Stimulated activated CD4-positive, alpha-beta T cell treated with anti-CD3 and anti-CD28 coated beads, Interleukin-1b, Interleukin-23, amount 100 ng/mL, for 24 hours (primary cell): ENCODE measurements around the gene RBFOX2.
"Not testable (repeated sequence)": the region's sequence is repeated elsewhere in the genome, so short reads cannot be mapped to it uniquely, and the experiment has no call there.

Source experiments
- DNase-seq, 4 experiments: peaks; one replicate each; pipeline ENCODE4 v3.0.0-alpha.2; 2020; ENCODE audit warnings: low read depth in 4 of 4, low spot score in 1 of 4

The RBFOX2 gene

DNA sequence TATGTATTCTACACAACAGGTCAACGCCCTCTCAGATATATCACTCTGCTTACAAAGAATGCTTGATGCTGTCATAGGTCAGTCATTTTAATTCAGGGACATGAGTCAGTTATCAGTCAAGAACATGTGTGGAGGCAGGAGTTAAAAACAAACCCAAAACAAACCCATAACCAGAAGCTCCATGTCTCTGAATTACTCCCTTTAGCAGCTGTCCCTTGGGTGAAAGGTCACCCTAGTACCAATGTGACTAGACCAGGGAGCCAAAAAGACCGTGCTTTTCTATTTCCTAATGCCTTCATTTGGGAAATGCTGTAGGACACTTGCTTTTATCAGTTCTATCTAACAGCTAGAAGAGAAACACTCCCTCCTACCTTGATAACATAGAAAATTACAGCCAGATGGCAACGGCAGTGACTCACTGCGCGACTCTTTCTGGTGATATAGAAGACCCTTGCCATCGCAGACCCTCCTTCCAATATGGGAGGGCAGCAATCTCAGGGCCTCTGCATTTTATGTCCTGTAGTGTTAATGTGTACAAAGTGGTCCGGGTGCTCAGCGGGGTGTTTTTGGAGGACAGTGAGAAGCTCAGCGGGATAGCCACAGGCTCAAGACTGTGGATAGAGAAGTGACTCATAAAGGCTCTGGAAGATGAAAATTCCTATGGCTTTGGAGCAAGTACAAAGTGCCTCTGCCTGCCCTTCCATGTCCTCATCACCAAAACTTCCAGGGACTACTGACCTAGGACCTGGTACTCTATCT lies 286.1 kb downstream of the RBFOX2 start:
- no peak for DNase-seq

DNA sequence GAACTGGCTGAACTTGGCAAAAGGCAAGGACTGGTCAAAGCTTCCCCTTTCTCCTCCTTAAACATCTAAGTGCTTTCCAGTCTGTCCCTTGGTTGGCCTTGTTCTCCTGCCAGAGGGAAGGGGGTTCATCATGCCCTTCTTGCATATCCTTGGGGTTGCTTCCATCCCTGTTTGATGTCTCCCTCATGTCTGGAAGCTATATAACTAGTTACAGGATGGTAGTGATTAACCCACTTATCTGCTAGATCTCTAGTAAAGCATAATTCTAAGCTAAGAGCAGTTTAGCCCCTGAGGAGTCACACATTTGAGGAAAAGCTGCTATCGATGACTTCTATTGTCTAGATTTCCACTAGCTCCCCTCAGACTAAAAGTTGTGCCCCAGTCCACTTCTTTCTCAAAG lies 288.0 kb downstream of the RBFOX2 start:
- no peak for DNase-seq

- no peak for DNase-seq
Measured at GRCh38 chr22:35739931-35740380, 288.7 kb downstream of the RBFOX2 start.

- no peak for DNase-seq
Measured at GRCh38 chr22:35739076-35739930, 289.3 kb downstream of the RBFOX2 start.

DNA sequence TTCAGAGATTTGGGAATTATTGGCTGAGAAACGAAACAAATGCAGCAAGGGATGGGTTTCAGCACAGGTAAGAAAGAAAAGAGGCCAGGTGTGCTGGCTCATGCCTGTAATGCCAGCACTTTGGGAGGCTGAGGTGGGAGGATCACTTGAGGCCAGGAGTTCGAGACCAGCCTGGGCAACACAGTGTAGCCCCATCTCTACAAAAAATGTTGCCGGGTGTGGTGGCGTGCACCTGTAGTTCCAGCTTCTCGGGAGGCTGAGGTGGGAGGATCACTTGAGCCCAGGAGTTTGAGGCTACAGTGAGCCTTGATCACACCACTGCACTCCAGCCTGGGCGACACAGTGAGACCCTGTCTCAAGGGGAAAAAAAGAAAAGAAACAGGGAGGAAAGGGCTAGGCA lies 290.7 kb downstream of the RBFOX2 start:
- DNase-seq: not testable (repeated sequence)

GRCh38 chr22:35736701-35737100 lies 291.9 kb downstream of the RBFOX2 start:
- no peak for DNase-seq

DNA sequence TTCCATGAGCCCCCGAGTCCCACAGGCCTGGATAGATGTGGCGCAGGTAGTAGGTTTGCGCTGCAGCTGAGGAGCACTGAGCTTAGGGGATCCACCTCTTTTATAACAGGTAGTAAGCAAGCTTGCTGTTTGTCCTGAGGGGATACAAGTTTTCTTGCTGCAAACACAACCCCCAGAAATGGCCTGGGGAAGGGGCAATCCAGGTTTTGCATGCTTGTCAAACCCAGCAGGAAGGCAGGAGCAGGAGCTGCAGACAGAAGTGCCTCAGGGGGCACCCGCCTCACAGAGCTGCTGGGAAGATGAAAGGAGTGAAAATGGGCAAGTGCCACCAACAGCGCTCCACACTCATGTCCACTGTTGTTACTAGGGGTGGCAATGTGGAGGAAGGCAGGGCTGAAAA lies 292.5 kb downstream of the RBFOX2 start:
- no peak for DNase-seq

GRCh38 chr22:35735542-35735941 lies 293.1 kb downstream of the RBFOX2 start:
- DNase-seq: no peak

DNA sequence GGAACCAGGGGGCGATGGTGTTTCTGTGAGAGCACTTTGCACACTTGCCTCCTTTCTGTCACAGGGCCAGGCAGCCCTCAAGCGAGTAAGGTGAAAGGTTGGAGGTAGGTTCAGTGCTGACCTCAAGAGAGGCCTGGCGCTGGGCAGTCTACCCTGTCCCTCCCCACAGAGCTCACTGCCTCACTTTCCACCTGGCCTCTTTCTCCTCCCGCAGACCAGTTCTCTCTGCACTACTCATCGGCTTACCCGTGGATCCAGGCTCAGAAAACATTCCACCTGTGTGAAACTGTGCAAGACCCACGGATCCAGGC lies 294.2 kb downstream of the RBFOX2 start:
- DNase-seq: no peak

GRCh38 chr22:35733791-35734516 lies 294.7 kb downstream of the RBFOX2 start:
- no peak for DNase-seq

DNA sequence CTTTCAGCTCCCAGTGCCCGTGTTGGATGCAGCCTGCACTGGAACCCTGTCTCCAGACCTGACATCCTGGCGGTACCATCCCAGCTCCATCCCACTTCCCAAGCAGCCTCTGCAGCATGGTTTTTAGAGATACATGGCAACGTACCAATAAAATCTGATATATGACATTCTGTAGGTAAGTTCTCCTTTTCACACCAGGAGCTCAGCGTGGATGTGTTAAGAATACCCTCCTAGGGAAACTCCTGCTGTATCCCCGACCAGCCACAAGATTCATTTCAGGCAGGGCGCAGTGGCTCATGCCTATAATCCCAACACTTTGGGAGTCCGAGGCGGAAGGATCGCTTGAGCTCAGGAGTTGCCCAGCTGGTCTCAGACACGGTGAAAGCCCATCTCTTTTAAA lies 295.6 kb downstream of the RBFOX2 start:
- DNase-seq: no peak

DNA sequence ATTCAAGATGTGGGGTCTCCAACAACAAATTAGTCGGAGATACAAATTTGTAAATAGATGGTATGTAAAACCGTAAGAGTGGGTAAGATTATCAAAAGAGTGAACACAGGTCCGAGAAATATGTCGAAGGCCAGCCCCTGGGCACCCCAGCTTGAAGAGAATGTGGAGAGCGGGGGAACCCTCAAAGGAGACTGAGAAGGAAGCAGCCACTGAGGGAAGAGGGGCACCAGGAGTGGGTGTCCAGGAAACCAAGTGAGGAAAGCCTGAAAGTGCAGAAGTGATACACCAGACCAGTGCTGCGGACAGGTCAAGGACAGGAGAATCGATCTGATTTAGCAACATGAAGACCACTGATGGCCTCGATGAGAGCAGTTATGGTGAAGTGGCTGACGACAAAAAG lies 296.5 kb downstream of the RBFOX2 start:
- no peak for DNase-seq

GRCh38 chr22:35731321-35731720 lies 297.3 kb downstream of the RBFOX2 start:
- DNase-seq: no peak

DNA sequence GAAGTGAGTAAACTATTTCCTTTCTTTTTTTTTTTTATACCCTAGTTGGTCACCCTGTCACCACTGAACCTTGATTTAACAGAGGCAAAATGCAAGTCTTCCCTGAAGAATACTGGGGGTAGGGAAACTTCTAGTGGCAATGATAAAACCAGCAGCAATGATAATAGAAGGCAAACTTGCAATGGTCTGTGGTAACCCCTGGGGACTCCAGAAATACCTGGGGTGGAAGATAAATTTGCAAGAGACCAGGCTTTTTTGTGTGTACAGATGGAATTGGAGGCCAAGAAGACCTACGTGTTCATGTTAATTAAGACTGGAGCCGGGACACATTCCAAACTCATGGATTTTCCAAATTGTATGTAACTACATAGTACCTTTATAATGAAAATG lies 299.3 kb downstream of the RBFOX2 start:
- DNase-seq: no peak

GRCh38 chr22:35728639-35729308 lies 299.9 kb downstream of the RBFOX2 start:
- no peak for DNase-seq

DNA sequence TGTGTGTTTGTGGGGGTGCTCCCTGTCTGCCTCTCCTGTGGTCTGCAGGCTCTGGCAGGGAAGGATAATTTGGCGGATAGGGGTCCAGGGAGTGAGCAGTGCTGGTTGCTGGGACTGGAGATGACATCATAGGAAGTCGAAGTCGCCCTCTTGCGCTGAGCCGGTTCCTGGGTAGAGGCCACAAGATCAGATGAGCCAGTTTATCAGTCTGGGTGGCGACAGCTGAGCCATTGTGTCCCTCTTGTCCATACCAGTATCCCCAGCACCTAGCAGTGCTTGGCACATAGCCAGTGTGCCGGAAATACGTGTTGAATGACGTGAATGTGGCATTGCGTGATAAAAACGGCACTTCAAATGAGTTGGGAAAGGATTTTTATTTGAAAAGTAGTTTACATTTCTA lies 301.2 kb downstream of the RBFOX2 start:
- DNase-seq: no peak

DNA sequence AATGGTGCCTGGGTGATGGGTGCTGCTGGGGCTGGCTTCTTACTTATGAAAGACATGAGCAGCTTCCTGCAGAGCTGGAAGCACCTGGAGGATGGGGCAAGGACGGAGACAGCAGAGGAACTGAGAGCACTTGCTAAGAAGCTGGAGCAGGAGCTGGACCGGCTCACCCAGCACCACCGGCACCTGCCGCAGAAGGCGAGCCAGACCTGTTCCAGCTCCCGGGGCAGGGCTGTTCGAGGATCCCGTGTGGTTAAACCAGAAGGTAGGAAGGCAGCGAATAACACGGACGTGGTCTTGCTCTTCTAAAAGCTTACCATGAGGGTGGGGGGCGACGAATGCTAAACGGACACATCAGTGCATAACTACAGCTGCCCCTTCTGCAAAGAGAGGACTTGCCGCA lies 301.7 kb downstream of the RBFOX2 start:
- no peak for DNase-seq

DNA sequence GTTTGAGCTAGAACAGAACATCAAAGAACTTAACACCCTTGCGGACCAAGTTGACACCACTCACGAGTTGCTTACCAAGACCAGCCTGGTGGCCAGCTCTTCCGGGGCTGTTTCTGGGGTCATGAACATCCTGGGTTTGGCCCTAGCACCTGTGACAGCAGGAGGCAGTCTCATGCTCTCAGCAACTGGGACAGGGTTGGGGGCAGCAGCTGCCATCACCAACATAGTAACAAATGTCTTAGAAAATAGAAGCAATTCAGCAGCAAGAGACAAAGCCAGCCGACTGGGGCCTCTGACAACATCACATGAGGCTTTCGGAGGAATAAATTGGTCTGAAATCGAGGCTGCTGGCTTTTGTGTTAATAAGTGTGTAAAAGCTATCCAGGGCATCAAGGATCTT lies 302.2 kb downstream of the RBFOX2 start:
- no peak for DNase-seq

- DNase-seq: no peak
Measured at GRCh38 chr22:35725521-35725920, 303.1 kb downstream of the RBFOX2 start.

DNA sequence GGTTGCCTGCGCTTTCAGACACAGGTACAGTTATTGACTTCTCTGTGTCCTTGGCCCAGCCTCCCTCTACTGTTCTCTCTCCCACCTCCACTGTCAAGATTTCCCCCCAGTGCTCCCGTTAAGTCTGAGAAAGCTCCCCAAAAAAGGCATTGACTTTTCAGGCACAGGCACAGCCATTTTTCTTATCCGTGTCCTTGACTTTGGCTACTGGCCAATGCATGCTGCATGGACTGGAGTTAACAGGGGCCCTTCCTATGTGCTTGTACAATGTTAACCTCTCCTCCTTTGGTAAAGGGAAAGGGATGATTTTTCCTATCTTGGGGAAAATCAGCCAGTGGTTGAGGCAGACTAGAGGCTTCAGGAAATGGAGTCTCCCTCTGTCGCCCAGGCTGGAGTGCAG lies 306.7 kb downstream of the RBFOX2 start:
- no peak for DNase-seq

DNA sequence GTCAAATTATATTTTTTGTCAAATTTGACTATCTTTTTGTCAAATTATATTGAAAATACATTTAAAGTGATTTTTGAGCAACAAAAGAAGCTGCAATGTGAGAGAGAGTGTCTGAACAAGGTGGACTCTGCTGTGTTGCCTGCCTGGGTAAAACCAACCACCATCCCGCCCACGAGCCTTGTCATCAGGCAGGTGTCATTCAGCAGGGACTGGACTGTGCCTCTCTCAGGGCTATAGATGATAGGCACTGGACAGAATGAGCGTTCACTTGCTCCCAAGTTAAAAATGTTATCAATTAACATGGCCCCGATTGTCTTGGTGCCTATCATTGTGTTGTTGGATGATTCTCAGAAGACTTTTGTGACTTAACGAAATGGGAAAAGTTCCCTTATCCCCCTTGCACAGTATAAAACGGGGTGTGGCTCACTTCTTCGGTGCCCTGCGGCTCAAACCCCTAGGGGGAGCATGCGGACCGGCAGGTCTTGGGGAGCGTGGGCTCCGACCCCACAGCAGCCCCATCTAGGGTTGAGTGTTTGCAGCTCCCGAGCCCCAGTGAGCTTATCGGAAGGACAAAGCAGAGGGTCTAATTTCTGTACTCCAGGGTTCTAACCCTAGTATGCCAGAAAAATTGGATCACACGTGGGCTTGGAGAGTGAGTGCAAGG lies 309.3 kb downstream of the RBFOX2 start:
- no peak for DNase-seq
